ENCODE data around the gene MPHOSPH9.

Gene MPHOSPH9, protein sequence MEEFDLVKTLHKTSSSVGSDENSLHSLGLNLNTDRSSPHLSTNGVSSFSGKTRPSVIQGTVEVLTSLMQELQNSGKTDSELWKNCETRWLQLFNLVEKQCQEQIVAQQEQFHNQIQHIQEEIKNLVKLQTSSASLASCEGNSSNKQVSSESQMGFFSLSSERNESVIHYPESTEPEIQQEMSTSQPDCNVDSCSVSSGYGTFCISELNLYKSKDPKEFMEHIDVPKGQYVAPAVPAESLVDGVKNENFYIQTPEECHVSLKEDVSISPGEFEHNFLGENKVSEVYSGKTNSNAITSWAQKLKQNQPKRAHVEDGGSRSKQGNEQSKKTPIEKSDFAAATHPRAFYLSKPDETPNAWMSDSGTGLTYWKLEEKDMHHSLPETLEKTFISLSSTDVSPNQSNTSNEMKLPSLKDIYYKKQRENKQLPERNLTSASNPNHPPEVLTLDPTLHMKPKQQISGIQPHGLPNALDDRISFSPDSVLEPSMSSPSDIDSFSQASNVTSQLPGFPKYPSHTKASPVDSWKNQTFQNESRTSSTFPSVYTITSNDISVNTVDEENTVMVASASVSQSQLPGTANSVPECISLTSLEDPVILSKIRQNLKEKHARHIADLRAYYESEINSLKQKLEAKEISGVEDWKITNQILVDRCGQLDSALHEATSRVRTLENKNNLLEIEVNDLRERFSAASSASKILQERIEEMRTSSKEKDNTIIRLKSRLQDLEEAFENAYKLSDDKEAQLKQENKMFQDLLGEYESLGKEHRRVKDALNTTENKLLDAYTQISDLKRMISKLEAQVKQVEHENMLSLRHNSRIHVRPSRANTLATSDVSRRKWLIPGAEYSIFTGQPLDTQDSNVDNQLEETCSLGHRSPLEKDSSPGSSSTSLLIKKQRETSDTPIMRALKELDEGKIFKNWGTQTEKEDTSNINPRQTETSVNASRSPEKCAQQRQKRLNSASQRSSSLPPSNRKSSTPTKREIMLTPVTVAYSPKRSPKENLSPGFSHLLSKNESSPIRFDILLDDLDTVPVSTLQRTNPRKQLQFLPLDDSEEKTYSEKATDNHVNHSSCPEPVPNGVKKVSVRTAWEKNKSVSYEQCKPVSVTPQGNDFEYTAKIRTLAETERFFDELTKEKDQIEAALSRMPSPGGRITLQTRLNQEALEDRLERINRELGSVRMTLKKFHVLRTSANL
- 77.6 to 108 reads per million in 2 donors for total RNA-seq

DNA sequence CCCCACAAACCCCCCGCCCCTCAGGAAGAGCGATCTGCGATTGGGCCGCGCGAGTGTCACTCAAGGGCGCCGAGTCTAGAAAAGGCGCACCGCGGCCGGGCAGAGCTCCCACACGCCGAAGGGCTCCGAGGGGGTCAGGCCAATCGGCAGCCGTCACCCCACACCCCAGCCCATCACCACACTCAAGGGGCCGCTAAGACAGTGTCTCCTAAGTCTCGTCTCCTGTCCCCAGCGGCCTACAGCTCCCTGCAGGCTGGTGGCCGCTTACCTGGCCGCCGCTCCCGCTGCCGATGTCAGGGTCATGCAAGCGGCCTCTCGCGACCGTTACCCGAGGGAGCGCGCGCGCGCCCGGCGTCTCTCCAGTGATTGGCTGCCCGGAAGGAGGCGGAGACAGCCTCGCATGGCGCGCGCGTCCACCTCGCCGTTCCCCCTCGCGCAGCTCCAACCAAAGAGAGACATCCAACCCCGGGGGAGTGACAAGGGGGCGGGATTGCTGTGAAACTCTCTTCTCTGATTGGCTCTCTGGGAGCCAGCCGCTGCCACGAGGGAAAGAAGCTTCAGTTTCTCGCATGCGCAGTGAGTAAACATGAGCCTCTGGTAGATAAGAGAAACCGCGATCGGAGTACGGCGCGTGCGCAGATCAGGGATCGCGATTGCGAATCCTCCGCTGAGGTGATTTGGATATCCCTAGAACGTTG lies at the start of gene MPHOSPH9, which contains the start of gene MTRFR:
Gene MPHOSPH9, minus strand, starts transcription at position 335 of the 698 bp plus-strand sequence. CDS start 2,777 bp downstream, outside the sequence.
Gene MTRFR, plus strand, starts transcription at position 630 of the 698 bp plus-strand sequence. CDS start 20,239 bp downstream, outside the sequence.
- peak; percentile 97 to 100 (median 98) for DNase-seq

DNA sequence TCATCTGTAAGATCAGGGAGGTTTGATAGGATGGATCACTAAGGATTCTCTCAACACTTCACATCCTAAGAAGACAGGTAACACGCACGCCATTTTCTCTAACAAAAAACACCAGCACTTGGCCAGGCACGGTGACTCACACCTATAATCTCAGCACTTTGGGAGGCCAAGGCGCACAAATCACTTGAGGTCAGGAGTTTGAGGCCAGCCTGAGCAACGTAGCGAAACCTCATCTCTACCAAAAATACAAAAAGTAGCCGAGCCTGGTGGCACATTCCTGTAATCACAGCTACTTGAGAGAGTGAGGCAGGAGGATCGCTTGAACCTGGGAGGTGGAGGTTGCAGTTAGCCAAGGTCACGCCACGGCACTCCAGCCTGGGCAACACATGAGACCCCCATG lies 49.2 kb upstream of the MPHOSPH9 start:
- DNase-seq: no peak

DNA sequence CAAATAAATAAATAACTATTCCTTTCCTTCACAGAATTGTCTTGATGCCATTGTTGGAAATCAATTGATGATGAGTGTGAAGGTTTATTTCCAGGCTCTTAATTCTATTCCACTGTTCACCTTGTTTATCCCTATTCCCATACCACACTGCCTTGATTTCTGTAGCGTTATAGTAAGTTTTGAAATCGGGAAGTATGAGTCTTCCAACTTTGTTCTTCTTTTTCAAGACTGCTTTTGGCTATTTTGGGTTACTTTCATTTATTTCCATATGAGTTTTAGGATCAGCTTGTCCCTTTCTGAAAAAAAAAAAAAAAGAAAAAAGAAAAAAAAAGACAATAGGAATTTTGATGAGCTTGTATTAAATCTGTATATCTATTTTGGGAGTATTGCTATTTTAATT lies 48.0 kb upstream of the MPHOSPH9 start:
- no peak for DNase-seq

GRCh38 chr12:123278101-123278627 lies 45.2 kb upstream of the MPHOSPH9 start:
- peak in 1 of 5 experiments; percentile 79 for DNase-seq

DNA sequence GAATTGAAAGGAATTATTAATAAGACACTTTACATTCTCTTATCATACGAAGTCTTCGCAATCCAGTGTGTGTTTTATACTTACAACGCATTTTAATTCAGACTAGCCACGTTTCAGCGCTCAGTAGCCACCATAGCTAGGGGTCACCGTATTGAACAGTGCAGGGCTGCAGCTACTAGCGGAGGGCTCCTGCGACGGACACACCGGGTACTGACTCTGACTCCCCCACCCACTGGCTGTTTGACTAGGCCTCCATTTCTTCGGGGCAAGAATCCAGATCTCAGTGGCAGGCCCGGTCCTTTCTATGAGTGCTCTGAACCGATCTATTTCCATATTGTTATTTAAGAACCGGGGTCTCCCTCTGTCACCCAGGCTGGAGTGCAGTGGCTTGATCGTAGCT lies 40.2 kb upstream of the MPHOSPH9 start:
- no peak for DNase-seq

DNA sequence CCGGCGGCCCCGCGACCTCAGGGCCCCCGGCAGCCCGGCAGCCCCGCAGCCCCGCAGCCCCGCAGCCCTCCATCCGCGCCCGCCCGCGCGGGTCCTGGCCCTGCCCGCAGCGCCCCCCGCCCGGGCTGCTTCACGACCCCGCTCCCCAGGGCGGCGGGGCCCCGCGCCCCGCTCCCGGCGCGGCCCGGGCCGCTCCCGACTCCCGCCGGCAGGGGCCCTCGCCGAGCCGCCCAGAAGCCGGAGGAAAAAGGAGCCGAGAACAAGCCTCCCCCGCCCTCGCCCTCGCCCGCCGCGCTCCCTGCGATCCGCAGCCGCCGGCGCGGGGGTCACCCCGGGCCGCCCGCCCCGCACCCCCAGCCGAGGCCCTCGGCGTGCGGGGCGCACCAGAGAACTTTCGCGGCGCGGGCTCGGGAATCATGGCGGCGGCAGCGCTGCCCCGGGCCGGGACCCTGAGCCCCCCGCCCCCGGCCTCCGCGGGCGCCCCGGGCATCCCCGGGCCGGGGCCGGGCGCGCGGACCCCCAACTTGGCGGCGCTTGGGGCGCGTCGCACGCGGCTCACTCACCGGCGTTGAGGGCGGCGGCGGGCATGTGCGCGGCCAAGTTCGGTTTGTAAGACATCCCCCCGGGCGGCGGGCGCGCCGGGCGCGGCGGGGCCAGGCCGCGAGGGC lies 38.2 kb upstream of the MPHOSPH9 start:
- peak; percentile 51 to 81 (median 69) for DNase-seq

DNA sequence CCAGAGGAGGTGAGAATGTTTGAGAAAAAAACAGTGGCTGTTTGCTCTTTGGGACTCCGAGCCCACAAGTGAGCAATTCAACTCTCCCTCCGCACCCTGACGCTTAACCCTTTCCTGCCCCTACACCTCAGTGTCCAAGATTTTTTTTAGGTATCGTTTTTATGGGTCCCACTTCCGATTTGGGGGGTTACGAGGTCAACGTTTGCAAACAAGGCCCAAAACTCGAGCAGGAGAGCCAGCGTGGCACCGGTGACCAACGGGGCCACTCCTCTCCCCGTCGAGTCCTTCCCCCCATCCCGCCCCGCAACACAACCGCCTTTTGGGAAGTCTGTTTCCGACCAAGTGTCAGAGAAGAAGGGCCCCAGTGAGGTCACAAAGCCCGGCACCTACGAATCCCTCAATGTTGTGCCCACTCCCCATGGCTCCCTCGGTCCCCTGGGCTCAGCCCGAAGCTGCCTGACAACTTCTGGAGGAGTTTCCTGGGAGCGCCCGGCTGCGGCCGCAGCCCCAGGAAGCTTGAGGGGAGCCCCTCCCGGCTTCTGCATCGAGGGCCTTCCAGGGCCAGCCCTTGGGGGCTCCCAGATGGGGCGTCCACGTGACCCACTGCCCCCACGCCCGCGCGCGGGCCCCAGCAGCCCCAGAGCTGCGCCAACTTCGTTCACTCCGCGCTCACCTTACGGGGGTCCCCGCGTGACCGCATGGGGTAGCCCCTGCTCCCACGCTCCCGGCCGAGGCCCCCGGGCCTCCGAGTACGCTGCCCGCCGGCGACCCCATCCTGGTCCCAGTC lies 37.5 kb upstream of the MPHOSPH9 start:
- DNase-seq: peak in 1 of 5 experiments; percentile 23

DNA sequence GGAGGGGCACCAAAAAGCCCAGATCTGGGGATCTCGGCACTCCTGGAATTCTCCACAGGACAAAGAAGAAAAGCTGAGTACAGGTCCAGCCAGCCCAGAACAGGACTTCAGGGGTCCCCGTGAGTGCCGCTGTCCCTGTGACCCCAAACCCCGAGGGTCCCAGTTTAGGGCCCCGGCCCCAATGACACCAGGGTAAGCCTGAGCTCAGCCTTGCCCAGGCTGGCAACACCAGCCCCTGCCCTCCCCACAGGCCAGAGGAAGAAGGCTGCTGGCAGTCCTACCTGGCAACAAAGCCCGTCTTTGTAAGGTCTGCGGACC lies 36.9 kb upstream of the MPHOSPH9 start:
- no peak for DNase-seq

GRCh38 chr12:123269395-123269892 lies 36.5 kb upstream of the MPHOSPH9 start:
- DNase-seq: peak in 2 of 5 experiments; percentile 9 to 27

- DNase-seq: no peak
Measured at GRCh38 chr12:123268850-123269249, 35.9 kb upstream of the MPHOSPH9 start.

DNA sequence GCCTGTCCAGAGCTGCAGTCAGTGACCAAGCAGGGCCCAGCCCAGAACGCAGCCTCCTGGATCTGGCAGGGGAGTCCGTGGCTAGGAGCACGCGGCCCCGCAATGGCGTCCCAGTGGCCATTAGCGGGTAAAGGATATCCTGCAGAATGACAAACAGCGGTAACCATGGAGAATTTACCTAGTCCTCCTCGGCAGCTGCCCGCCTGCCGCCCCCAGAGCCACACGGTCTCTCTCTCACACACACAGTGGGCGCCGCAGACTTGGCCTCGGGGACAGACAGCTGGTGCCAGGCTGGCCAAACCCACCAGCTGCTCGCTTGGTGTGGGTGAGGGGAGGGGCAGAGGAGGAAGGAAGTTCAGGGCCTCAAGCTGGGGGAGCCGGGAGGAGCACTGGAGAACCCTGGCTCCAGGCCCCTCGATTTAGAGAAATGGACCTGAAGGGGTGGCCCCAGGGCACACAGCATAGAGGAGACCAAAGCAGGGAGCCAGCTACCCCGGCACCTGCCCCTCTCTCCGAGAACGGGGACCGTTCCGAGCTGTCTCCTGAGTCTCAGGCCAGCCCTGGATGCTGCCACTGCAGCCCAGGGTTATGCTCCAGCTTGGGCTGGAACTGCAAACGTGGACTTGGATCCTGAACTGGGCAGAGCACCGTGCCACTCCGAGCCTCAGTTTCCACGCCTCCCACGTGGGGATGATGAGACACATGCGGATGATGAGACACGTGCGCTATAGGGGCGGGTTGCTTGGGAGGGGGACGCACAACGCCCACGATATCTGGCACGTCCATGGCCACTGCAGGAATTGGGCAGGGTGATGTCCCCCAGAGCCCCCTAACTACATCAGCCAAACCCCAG lies 35.3 kb upstream of the MPHOSPH9 start:
- no peak for DNase-seq

- DNase-seq: no peak
Measured at GRCh38 chr12:123267335-123267920, 34.5 kb upstream of the MPHOSPH9 start.

- DNase-seq: no peak
Measured at GRCh38 chr12:123266679-123267277, 33.8 kb upstream of the MPHOSPH9 start.

DNA sequence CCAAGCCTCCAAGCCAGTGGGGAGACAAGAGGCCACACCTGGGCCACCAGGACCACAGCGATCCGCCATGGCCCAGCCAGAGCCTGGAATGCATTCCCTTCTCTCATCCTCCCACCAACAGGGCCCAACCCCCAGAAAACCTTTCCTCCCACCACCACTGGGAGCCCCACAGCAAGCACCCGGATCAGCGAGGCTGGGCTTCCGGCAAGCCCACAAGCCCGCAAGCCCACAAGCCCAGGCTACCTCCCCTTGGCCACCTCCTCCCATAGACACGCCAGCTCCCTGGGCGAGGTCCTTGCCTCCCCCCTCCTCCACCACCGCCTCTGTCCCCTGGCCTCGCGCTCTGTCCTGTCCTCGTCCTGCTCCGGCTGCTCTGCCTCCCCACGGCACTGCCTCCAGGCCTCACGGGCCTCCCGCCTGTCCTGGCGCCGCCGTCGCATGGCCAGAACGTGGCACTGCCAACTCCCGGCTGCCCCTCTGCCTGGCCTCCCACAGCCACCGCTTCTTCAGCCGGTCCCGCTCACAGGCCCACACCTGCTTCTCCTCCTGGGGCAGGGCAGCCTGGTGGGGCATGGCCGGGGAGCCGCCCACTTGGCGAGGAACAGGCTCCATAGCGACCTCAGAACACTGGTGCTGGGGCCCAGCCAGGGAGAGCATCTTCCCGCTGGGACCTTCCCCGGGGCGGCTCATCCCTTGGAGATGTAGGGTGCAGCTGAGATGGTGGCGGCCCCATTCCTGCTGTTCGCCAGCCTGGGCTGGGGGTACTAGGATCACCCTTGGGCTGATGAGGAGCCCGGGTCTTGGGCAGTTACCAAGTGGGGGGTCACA lies 33.1 kb upstream of the MPHOSPH9 start:
- no peak for DNase-seq

DNA sequence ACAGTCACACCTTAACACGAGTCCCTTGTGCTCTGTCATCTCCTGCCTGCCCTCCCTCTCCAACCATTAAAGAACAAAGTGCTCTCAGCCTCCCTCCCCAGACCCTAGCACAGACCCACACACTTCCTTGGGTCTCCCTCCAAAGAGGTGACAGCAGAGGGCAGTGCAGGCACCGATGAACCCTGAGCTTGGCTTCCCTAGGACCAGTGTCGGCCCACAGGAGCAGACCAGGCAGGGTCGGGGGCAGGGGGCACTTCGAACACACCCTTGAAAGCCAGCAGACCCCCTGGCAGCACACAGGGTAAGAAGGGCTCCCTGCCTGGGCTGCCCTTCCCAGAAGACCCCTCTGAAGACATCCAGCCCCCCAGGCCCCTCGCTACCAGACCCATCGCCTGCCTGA lies 31.7 kb upstream of the MPHOSPH9 start:
- DNase-seq: peak in 1 of 5 experiments; percentile 19

DNA sequence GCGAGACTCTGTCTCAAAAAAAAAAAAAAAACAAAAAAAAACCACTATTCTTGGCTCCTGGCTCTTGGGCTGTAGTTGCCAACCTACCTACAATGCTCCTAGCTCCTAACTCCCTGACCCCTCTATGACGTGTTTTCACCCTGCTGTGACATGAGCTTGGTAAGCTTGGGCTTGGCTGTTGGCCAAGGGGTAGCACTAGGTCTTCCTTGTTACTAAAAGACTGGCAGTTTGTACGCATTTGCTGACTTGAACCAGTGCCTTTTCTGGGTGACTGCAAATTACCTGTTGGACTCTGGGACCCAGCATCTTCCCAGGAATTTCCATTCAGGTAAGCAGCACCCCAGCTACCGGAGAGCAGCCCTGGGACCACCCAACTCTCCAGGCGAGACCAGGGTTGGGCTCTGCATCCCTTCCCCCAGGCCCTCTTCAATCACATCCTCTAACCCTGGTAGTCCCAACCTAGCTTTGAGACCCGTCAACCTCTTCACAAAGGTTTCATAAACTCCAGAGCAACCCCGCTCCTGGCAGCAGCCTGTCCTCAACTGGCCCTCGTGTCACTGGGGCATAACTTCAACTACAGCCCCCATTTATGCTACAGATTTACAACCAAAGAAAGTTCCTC lies 30.4 kb upstream of the MPHOSPH9 start:
- no peak for DNase-seq

DNA sequence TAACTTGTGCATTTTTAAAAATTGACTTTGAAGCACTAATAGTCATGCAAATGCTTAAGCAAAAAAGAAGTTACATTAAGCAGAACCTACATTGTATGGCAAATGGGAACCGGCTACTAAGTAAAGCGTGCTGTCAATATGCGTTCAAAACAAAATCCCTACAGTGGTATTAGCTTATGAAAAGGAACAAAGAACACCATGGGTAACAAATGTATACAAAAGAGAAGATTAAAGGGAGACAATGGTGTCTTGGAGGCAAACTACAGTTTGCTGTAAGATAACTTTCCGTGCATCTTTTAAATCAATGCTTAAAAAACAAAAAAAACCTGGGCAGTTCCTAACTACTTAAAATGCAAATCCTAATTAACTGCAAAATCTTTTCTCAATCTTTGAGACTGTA lies 28.3 kb upstream of the MPHOSPH9 start:
- no peak for DNase-seq

All from T-helper 2 cell (primary cell).